Lower leg skin (tissue), 3 donors: ENCODE results near the gene GRAMD1A.

Experiments
- POLR2A ChIP-seq, 2 donors: fragments of 450-650 bp; IDR thresholded peaks; one replicate each; pipeline ENCODE4 v1.6.1; 2016 to 2017; ENCODE audit warnings: antibody characterized with exemption in 2 of 2, mild to moderate bottlenecking in 1 of 2, moderate library complexity in 1 of 2
- TF ChIP-seq, protein P1 (sequence below), 3 donors: fragments of 450-650 bp; IDR thresholded peaks; one replicate each; pipeline ENCODE4 v1.5.1; 2016; ENCODE audit warnings: antibody characterized with exemption in 3 of 3, mild to moderate bottlenecking in 3 of 3, moderate library complexity in 2 of 3

DNA sequence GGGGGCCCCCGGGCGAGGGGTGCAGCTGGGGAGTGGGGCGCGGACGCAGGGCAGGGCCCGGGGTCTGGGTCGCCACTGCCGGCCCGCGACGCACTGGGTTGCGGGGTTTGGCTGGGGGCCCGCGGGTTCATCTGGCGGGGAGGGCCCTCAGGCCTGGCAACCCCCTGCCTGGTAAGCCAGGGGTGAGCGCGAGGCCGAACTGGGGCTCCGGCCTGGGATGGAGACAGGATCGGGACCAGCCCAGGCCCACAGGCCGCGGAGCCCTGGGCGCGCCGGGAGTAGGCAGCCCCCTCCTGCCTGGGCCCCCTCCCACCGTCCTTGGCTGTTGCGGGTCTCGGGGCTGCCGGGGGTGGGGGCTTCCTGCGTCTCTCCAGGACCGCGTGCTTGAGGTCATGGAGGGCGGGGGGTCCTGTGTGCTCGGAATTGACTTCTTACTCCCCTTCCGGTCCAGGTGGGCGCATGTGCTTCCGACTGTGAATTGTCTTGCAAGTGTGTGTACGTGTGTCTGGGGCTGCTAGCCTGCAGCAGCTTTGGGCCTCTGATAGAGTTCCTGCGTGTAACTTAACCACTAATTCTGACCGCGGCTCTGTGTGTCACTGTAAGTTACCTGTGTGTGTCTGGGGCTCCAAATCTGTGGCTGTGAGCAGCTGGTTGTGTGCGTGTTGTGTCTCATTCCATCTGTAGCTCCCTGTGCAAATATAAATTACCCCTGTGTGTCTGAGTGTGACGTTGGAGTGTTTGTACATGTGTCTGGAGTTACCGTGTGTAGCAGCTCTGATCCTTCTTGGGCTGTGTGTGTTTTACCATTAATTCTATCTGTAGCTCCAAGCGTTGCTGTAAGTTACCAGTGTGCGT, 751 bp downstream of the GRAMD1A start:
- TF ChIP-seq, protein P1, sequence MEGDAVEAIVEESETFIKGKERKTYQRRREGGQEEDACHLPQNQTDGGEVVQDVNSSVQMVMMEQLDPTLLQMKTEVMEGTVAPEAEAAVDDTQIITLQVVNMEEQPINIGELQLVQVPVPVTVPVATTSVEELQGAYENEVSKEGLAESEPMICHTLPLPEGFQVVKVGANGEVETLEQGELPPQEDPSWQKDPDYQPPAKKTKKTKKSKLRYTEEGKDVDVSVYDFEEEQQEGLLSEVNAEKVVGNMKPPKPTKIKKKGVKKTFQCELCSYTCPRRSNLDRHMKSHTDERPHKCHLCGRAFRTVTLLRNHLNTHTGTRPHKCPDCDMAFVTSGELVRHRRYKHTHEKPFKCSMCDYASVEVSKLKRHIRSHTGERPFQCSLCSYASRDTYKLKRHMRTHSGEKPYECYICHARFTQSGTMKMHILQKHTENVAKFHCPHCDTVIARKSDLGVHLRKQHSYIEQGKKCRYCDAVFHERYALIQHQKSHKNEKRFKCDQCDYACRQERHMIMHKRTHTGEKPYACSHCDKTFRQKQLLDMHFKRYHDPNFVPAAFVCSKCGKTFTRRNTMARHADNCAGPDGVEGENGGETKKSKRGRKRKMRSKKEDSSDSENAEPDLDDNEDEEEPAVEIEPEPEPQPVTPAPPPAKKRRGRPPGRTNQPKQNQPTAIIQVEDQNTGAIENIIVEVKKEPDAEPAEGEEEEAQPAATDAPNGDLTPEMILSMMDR (IDR thresholded peaks at IDR 0.05), result no peak
- TF ChIP-seq POLR2A (IDR thresholded peaks at IDR 0.05), result no peak
